A549 (cell line): Measurements from ENCODE around the gene SCRN2. TPM values are rescaled to one million over a fixed set of nuclear protein-coding genes. Genes with fewer than 3 reads are reported as not detected.

Experiments used
- ATAC-seq, 2 experiments: fragments of 200-7000 bp in 1 of 2; fragments of >200 bp in 1 of 2; cut with Nextera tagmentation in 1 of 2; cut with Tn5 transposase in 1 of 2; 3 replicates each; pipeline versions ENCODE4 v1.8.0 to v1.9.1; 2018 to 2020; ENCODE audit warnings: mild to moderate bottlenecking in 1 of 2, moderate library complexity in 1 of 2
- CTCF ChIA-PET: fragments of 300-600 bp; sonication (Branson Sonifier 250); formaldehyde crosslinking; extraction: SDS; loops from one replicate; lab custom pipeline; 2021; ENCODE audit warnings: antibody characterized with exemption, inconsistent platforms; lab: Yijun Ruan, JAX
- POLR2A ChIA-PET: fragments of 350-600 bp; formaldehyde crosslinking; extraction: SDS; loops from one replicate; lab custom pipeline; 2021; ENCODE audit warnings: antibody characterized with exemption, inconsistent platforms; lab: Yijun Ruan, JAX
- DNase-seq, 2 experiments: peaks; one replicate each; pipeline versions ENCODE4 v3.0.0 to v3.0.0-alpha.2; 2011 to 2016; ENCODE audit warnings: low read depth in 1 of 2, low spot score in 1 of 2
- FAIRE-seq: peaks from 2 replicates; lab custom pipeline; 2011; peaks lifted over from hg19 to GRCh38; lab: Jason Lieb, UNC
- H3K27ac ChIP-seq, 2 experiments: fragments of >200 bp; sonication (Bioruptor Twin); formaldehyde crosslinking; 3 replicates each; pipeline ENCODE4 v1.5.1; 2016 to 2017
- H3K4me1 ChIP-seq: fragments of >200 bp; sonication (Bioruptor Twin); formaldehyde crosslinking; 3 replicates; pipeline ENCODE4 v1.6.1; 2016
- H3K4me2 ChIP-seq: fragments of >200 bp; sonication (Bioruptor Twin); formaldehyde crosslinking; 3 replicates; pipeline ENCODE4 v1.6.1; 2016
- H3K4me3 ChIP-seq: fragments of >200 bp; sonication (Bioruptor Twin); formaldehyde crosslinking; 3 replicates; pipeline ENCODE4 v1.5.1; 2016
- H3K9me3 ChIP-seq: fragments of >200 bp; sonication (Bioruptor Twin); formaldehyde crosslinking; 3 replicates; pipeline ENCODE4 v1.6.1; 2016
- CEBPB ChIP-seq, 2 experiments: fragments of >200 bp in 1 of 2; sonication (Bioruptor Twin) in 1 of 2; formaldehyde crosslinking in 1 of 2; IDR thresholded peaks; 2 replicates each; pipeline ENCODE4 v1.6.1; 2012 to 2016
- CHD2 ChIP-seq: fragments of 150-350 bp; IDR thresholded peaks from 2 replicates; pipeline ENCODE4 v1.6.1; 2014; ENCODE audit warnings: low read length; ENCODE audit not compliant: partially characterized antibody
- CHD4 ChIP-seq: fragments of 200-600 bp; sonication (generic); IDR thresholded peaks from 2 replicates; pipeline ENCODE4 v1.6.1; 2016; ENCODE audit warnings: antibody characterized with exemption, mild to moderate bottlenecking, borderline replicate concordance
- EP300 ChIP-seq, 2 experiments: fragments of >200 bp; sonication (Bioruptor Twin); formaldehyde crosslinking; IDR thresholded peaks; 2 replicates in 1 of 2; 3 replicates in 1 of 2; pipeline ENCODE4 v1.6.1; 2016 to 2017
- ESRRA ChIP-seq: fragments of 150-350 bp; IDR thresholded peaks from 2 replicates; pipeline ENCODE4 v1.6.1; 2014; ENCODE audit warnings: mild to moderate bottlenecking, low read length, borderline replicate concordance
- FOSL2 ChIP-seq, 2 experiments: fragments of 450-650 bp in 1 of 2; fragments of >200 bp in 1 of 2; sonication (Bioruptor Twin) in 1 of 2; formaldehyde crosslinking; IDR thresholded peaks; 2 replicates each; pipeline versions ENCODE4 v1.5.0 to v1.6.1; 2016 to 2020; ENCODE audit warnings: mild to moderate bottlenecking in 1 of 2, moderate library complexity in 1 of 2
- HOXB5 ChIP-seq: fragments of 250-450 bp; sonication (Bioruptor Pico); IDR thresholded peaks from 2 replicates; pipeline ENCODE4 v1.5.0; 2020; ENCODE audit warnings: mild to moderate bottlenecking, moderate library complexity
- JUN ChIP-seq, 2 experiments: fragments of >200 bp; sonication (Bioruptor Twin); formaldehyde crosslinking; IDR thresholded peaks; 2 replicates in 1 of 2; 3 replicates in 1 of 2; pipeline ENCODE4 v1.6.1; 2016 to 2017
- KDM1A ChIP-seq: fragments of 200-600 bp; sonication (generic); IDR thresholded peaks from 2 replicates; pipeline ENCODE4 v1.6.1; 2016; ENCODE audit warnings: low read depth, mild to moderate bottlenecking
- KDM5A ChIP-seq: fragments of 200-600 bp; sonication (generic); IDR thresholded peaks from 2 replicates; pipeline ENCODE4 v1.6.1; 2016; ENCODE audit warnings: antibody characterized with exemption, mild to moderate bottlenecking
- MAFK ChIP-seq: fragments of 450-650 bp; IDR thresholded peaks from 2 replicates; pipeline ENCODE4 v1.6.1; 2014; ENCODE audit not compliant: partially characterized antibody
- NFE2L2 ChIP-seq: fragments of 150-350 bp; conservative IDR thresholded peaks from 2 replicates; pipeline ENCODE4 v1.6.1; 2014; ENCODE audit warnings: low read length
- PHF8 ChIP-seq: fragments of 200-600 bp; sonication (generic); IDR thresholded peaks from 2 replicates; pipeline ENCODE4 v1.6.1; 2016; ENCODE audit warnings: low read depth, mild to moderate bottlenecking, antibody characterized with exemption, moderate library complexity, borderline replicate concordance
- RAD21 ChIP-seq, 2 experiments: fragments of >200 bp in 1 of 2; sonication (Bioruptor Twin) in 1 of 2; formaldehyde crosslinking in 1 of 2; IDR thresholded peaks in 1 of 2; conservative IDR thresholded peaks in 1 of 2; 2 replicates in 1 of 2; 3 replicates in 1 of 2; pipeline ENCODE4 v1.6.1; 2012 to 2018; ENCODE audit warnings: inconsistent platforms in 1 of 2
- RFX5 ChIP-seq: fragments of 450-650 bp; IDR thresholded peaks from 2 replicates; pipeline ENCODE4 v1.7.1; 2014; ENCODE audit warnings: antibody characterized with exemption, mild to moderate bottlenecking, moderate library complexity
- RNF2 ChIP-seq: fragments of 200-600 bp; sonication (generic); IDR thresholded peaks from 2 replicates; pipeline ENCODE4 v1.6.1; 2016; ENCODE audit warnings: low read depth, mild to moderate bottlenecking, antibody characterized with exemption, moderate library complexity, borderline replicate concordance
- SMC3 ChIP-seq: fragments of >200 bp; sonication (Bioruptor Twin); formaldehyde crosslinking; IDR thresholded peaks from 3 replicates; pipeline ENCODE4 v1.6.1; 2018; ENCODE audit warnings: inconsistent platforms
- SREBF2 ChIP-seq: fragments of 450-650 bp; IDR thresholded peaks from 2 replicates; pipeline ENCODE4 v1.6.1; 2014; ENCODE audit warnings: mild to moderate bottlenecking, moderate library complexity
- WGBS: methylation state at CpG from one replicate; pipeline ENCODE4 v1.1.6; 2017; ENCODE audit errors: missing lambda C conversion rate; 5-methylcytosine and 5-hydroxymethylcytosine counted together
- polyA plus RNA-seq, 4 experiments: library from polyadenylated mRNA; depleted of rRNA in 3 of 4; stranded (reverse); fragments of >200 nt; fragmentation: RNase III in 1 of 4; extraction: RNeasy Plus Mini Kit Qiagen cat#74134 plus additional on column Dnase treatment in 1 of 4; gene quantifications; 2 replicates in 3 of 4; 3 replicates in 1 of 4; pipeline ENCODE4 v1.2.3, GENCODE V29; 2011 to 2017
- TF ChIP-seq, protein P1 (sequence below): fragments of 150-350 bp; IDR thresholded peaks from 2 replicates; pipeline ENCODE4 v1.6.1; 2014; ENCODE audit warnings: low read depth, mild to moderate bottlenecking, low read length
- TF ChIP-seq, protein P2 (sequence below): fragments of >200 bp; sonication (Bioruptor Twin); formaldehyde crosslinking; IDR thresholded peaks from 2 replicates; pipeline ENCODE4 v1.6.1; 2016
- TF ChIP-seq, protein P3 (sequence below): fragments of >200 bp; sonication (Bioruptor Twin); formaldehyde crosslinking; IDR thresholded peaks from 3 replicates; pipeline ENCODE4 v1.6.1; 2016

SCRN2 gene
- polyA plus RNA-seq, 2 of the 4 experiments (the other 2 are of a cell fraction): 25.8 to 43.7 TPM

DNA sequence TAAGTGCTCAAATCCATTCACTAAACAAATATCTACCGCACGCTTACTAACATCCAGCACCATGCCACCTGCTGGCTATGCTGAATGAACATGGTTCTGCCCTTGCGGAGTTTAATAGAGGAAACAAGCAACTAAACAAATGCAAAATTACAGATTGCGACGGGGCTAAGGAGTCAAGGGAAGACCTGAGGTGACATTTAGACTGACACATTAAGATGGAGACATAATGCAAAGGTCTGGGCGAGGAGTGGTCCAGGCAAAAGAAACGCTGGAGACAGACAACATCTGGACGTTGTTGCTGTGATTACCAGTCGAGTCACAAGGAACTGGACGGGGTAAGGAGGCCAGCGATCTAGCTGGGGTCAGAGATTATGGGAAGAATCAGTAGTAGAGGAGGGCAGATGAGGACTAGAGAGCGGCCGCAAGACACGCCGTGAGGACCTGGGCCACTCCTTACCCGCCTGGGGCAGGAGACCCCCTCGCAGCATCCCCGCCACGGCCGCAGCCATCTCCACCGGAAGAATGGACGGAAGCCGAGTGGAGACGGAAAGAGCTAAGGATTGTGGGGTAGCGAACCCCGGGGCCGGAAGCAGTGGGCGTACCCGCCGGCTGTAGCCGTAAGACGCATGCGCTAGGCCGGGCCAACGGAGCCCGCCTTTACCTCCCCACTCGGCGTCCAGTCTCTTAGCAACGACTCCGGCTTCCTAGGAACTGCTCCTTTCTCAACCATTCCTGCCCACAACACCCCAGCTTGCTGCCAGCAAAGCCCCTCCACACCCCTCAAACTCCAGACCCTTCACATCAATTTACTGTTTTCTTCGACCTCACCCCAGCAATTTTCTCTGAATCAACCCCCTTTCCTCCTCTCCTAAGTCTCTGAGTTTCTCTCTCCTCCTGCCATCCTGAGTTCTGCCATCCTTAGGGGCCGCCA, 9.8 kb downstream of the SCRN2 start, which contains the start of the genes LRRC46 and MRPL10 (continued):
- TF ChIP-seq RFX5: no peak
- no peak for TF ChIP-seq CEBPB (IDR thresholded peaks at IDR 0.05)
- TF ChIP-seq, protein P1, sequence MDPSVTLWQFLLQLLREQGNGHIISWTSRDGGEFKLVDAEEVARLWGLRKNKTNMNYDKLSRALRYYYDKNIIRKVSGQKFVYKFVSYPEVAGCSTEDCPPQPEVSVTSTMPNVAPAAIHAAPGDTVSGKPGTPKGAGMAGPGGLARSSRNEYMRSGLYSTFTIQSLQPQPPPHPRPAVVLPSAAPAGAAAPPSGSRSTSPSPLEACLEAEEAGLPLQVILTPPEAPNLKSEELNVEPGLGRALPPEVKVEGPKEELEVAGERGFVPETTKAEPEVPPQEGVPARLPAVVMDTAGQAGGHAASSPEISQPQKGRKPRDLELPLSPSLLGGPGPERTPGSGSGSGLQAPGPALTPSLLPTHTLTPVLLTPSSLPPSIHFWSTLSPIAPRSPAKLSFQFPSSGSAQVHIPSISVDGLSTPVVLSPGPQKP: 0 out of 2 replicates have a peak, but pooled peaks have one; percentile 38
- TF ChIP-seq SMC3: no peak
- no peak for TF ChIP-seq CHD2
- TF ChIP-seq PHF8: peak; percentile 67; the same call in 1 of the 2 replicates
- TF ChIP-seq JUN (IDR thresholded peaks at IDR 0.05): peak; percentile 72 to 92; a peak in 4 of 5 replicates
- no peak for TF ChIP-seq EP300 (IDR thresholded peaks at IDR 0.05)
- TF ChIP-seq CHD4: no peak
- TF ChIP-seq SREBF2: no peak
- TF ChIP-seq, protein P2, sequence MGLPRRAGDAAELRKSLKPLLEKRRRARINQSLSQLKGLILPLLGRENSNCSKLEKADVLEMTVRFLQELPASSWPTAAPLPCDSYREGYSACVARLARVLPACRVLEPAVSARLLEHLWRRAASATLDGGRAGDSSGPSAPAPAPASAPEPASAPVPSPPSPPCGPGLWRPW: no peak
- TF ChIP-seq RAD21 (conservative IDR thresholded peaks at IDR 0.05 in 1 of 2, IDR thresholded peaks at IDR 0.05 in 1 of 2): no peak; a peak in 1 of 5 replicates
- TF ChIP-seq FOSL2 (IDR thresholded peaks at IDR 0.05): no peak
- no peak for TF ChIP-seq FOSL2 (CRISPR knock-in tag; IDR thresholded peaks at IDR 0.05)
- peak; percentile 94 for TF ChIP-seq KDM5A

DNA sequence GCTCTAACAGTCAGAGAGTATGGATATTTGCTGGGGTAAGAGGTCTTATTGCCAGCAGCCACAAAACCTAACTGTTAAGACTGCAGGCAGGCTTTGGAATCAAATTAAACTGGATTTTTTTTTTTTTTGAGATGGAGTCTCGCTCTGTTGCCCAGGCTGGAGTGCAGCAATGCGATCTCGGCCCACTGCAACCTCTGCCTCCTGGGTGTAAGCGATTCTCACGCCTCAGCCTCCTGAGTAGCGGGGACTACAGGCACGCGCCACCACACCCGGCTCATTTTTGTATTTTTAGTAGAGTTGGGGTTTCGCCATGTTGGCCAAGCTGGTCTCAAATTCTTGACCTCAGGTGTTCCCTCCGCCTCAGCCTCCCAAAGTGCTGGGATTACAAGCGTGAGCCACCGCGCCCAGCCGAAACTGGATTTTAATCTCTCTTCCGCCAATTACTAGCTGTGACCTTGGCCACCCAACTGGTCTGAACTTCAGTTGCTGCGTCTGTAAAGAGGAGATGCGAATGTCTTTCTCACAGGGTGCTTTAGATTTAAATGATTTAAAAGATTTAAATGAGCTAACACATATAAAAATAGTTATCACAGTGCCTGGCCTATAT, 10.6 kb downstream of the SCRN2 start:
- TF ChIP-seq RNF2 (no peak), HOXB5 (no peak), KDM1A (no peak)
- TF ChIP-seq, protein P3, sequence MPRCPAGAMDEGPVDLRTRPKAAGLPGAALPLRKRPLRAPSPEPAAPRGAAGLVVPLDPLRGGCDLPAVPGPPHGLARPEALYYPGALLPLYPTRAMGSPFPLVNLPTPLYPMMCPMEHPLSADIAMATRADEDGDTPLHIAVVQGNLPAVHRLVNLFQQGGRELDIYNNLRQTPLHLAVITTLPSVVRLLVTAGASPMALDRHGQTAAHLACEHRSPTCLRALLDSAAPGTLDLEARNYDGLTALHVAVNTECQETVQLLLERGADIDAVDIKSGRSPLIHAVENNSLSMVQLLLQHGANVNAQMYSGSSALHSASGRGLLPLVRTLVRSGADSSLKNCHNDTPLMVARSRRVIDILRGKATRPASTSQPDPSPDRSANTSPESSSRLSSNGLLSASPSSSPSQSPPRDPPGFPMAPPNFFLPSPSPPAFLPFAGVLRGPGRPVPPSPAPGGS: no peak
- H3K9me3 ChIP-seq: no peaks in the 10 kb centered on the region
- no peak for DNase-seq
- peak overlapping the region; percentile 83 to 88 for H3K27ac ChIP-seq
- CTCF ChIA-PET: interaction anchor here (0.8 to 36.3 kb wide), 9 partner anchors 8 to 149 kb away, joined by 3 to 1860 read pairs (median 11); partner anchors contain the start of genes CDK5RAP3, OSBPL7, SCRN2 and SP2
- POLR2A ChIA-PET: interaction anchor here (0.7 to 1.7 kb wide), 4 partner anchors 8 to 181 kb away, joined by 3 to 58 read pairs (median 25); partner anchors contain the start of genes KPNB1, OSBPL7 and SP2
- H3K4me3 ChIP-seq: peak overlapping the region; percentile 60
- no peak for FAIRE-seq
- ATAC-seq: no peak
- peaks cover 16% of the 10 kb centered on the region for H3K4me1 ChIP-seq
- H3K4me2 ChIP-seq: peak overlapping the region; percentile 82
- WGBS: 83% methylated on average over 18 of the region's 18 CpGs

DNA sequence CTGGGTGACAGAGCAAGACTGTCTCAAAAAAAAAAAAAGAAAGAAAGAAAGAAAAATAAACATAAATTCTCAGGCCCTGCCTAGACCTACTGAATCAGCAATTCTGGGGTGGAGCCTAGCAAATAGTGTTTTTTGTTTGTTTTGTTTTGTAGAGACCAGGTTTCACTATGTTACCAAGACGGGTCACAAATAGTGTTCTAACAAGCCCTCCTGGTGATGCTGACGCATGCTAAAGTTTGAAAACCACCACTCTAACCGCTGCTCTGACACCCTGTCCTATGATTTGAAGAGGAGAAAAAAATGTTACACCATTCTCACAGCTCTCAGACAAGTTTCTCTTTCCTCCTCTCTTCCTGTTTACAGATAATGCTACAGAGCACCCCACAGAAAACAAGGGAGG, 11.2 kb downstream of the SCRN2 start:
- ATAC-seq (no peak), DNase-seq (no peak), FAIRE-seq (no peak)
- Histone ChIP-seq H3K27ac (no peak overlapping the region), H3K4me1 (peaks cover 16% of the 10 kb centered on the region), H3K4me2 (peak overlapping the region; percentile 82), H3K9me3 (no peaks in the 10 kb centered on the region), H3K4me3 (no peak overlapping the region)
- no peak for TF ChIP-seq ESRRA
- TF ChIP-seq MAFK: peak; percentile 57
- TF ChIP-seq NFE2L2: no peak
- TF ChIP-seq JUN (IDR thresholded peaks at IDR 0.05): no peak
- WGBS: 87% methylated on average over 3 of the region's 3 CpGs
- POLR2A ChIA-PET: interaction anchor here (0.7 kb wide), 1 partner anchor 119 kb away, joined by 3 read pairs; no protein-coding TSS in a partner anchor
- CTCF ChIA-PET: interaction anchor here (1.3 to 6.5 kb wide), 4 partner anchors 12 to 52 kb away, joined by 3 to 79 read pairs (median 10); partner anchors contain the start of genes SCRN2 and SP6
